BLaER1 (cell line): Measurements from ENCODE around the gene LRRC70.

Source experiments
- H3K27ac ChIP-seq: shearing (Covaris generic); formaldehyde crosslinking; 2 replicates; pipeline ENCODE4 v1.8.1; 2022
- H3K27me3 ChIP-seq: shearing (Covaris generic); formaldehyde crosslinking; 2 replicates; pipeline ENCODE4 v1.8.1; 2022
- H3K36me3 ChIP-seq: shearing (Covaris generic); formaldehyde crosslinking; 2 replicates; pipeline ENCODE4 v1.8.1; 2022
- H3K4me1 ChIP-seq: shearing (Covaris generic); formaldehyde crosslinking; 2 replicates; pipeline ENCODE4 v1.8.1; 2022
- H3K4me2 ChIP-seq: shearing (Covaris generic); formaldehyde crosslinking; 2 replicates; pipeline ENCODE4 v1.8.1; 2022
- H3K4me3 ChIP-seq: shearing (Covaris generic); formaldehyde crosslinking; 2 replicates; pipeline ENCODE4 v1.8.1; 2022
- H3K9ac ChIP-seq: shearing (Covaris generic); formaldehyde crosslinking; 2 replicates; pipeline ENCODE4 v1.8.1; 2022
- H3K9me3 ChIP-seq: shearing (Covaris generic); formaldehyde crosslinking; 2 replicates; pipeline ENCODE4 v1.8.1; 2022
- H4K20me1 ChIP-seq: shearing (Covaris generic); formaldehyde crosslinking; 2 replicates; pipeline ENCODE4 v1.8.1; 2022
- Cebpa-rat ChIP-seq: shearing (Covaris generic); IDR thresholded peaks from 2 replicates; pipeline ENCODE4 v1.8.1; 2022

LRRC70 gene

GRCh38 chr5:62587737-62588136, 9.1 kb downstream of the LRRC70 start:
- H4K20me1 ChIP-seq, result no peaks in the 10 kb centered on the region
- no peak overlapping the region for H3K4me2 ChIP-seq
- no peak for TF ChIP-seq Cebpa-rat
- peaks cover 44% of the 10 kb centered on the region for H3K36me3 ChIP-seq
- H3K4me3 ChIP-seq, result no peak overlapping the region
- no peak overlapping the region for H3K27ac ChIP-seq
- H3K9me3 ChIP-seq, result peaks cover 25% of the 10 kb centered on the region
- peaks cover 6% of the 10 kb centered on the region; the same call in 1 of the 2 replicates for H3K4me1 ChIP-seq
- H3K9ac ChIP-seq, result no peak overlapping the region
- H3K27me3 ChIP-seq, result no peaks in the 10 kb centered on the region

- peaks cover 51% of the 10 kb centered on the region for H3K36me3 ChIP-seq
- no peak overlapping the region for H3K4me3 ChIP-seq
- no peak overlapping the region for H3K4me2 ChIP-seq
- H3K4me1 ChIP-seq, result peaks cover 7% of the 10 kb centered on the region; the same call in 1 of the 2 replicates
- H3K9ac ChIP-seq, result no peak overlapping the region
- H3K9me3 ChIP-seq, result peaks cover 26% of the 10 kb centered on the region
- TF ChIP-seq Cebpa-rat, result no peak
- no peak overlapping the region for H3K27ac ChIP-seq
- H4K20me1 ChIP-seq, result no peaks in the 10 kb centered on the region
- no peaks in the 10 kb centered on the region for H3K27me3 ChIP-seq
These were observed 10.0 kb downstream of the LRRC70 start for GRCh38 chr5:62588668-62589067.

- Histone ChIP-seq H3K9me3 (peaks cover 26% of the 10 kb centered on the region), H3K36me3 (peaks cover 58% of the 10 kb centered on the region), H4K20me1 (no peaks in the 10 kb centered on the region), H3K9ac (no peak overlapping the region), H3K27ac (no peak overlapping the region), H3K4me1 (peaks cover 7% of the 10 kb centered on the region; the same call in 1 of the 2 replicates), H3K4me3 (no peak overlapping the region), H3K27me3 (no peaks in the 10 kb centered on the region), H3K4me2 (no peak overlapping the region)
- TF ChIP-seq Cebpa-rat, result no peak
These were observed 10.9 kb downstream of the LRRC70 start for GRCh38 chr5:62589504-62589903.

- H3K9me3 ChIP-seq, result peaks cover 26% of the 10 kb centered on the region
- no peaks in the 10 kb centered on the region for H3K27me3 ChIP-seq
- no peak overlapping the region for H3K4me2 ChIP-seq
- no peak overlapping the region for H3K9ac ChIP-seq
- no peak overlapping the region for H3K4me3 ChIP-seq
- H3K4me1 ChIP-seq, result peaks cover 7% of the 10 kb centered on the region; the same call in 1 of the 2 replicates
- TF ChIP-seq Cebpa-rat, result no peak
- no peaks in the 10 kb centered on the region for H4K20me1 ChIP-seq
- H3K27ac ChIP-seq, result no peak overlapping the region
- peaks cover 65% of the 10 kb centered on the region for H3K36me3 ChIP-seq
These were observed 11.8 kb downstream of the LRRC70 start for GRCh38 chr5:62590387-62590786.

- Histone ChIP-seq H3K36me3 (peaks cover 82% of the 10 kb centered on the region), H4K20me1 (no peaks in the 10 kb centered on the region), H3K4me2 (no peak overlapping the region), H3K9me3 (peaks cover 26% of the 10 kb centered on the region), H3K9ac (no peak overlapping the region), H3K27me3 (no peaks in the 10 kb centered on the region), H3K4me3 (no peak overlapping the region), H3K27ac (no peak overlapping the region), H3K4me1 (peaks cover 7% of the 10 kb centered on the region; the same call in 1 of the 2 replicates)
- no peak for TF ChIP-seq Cebpa-rat
These were observed 13.9 kb downstream of the LRRC70 start for GRCh38 chr5:62592558-62592957.

- Histone ChIP-seq H3K36me3 (peaks cover 80% of the 10 kb centered on the region), H3K27ac (no peak overlapping the region), H3K4me2 (no peak overlapping the region), H3K4me3 (no peak overlapping the region), H3K9ac (no peak overlapping the region), H3K9me3 (peaks cover 23% of the 10 kb centered on the region), H4K20me1 (no peaks in the 10 kb centered on the region), H3K4me1 (peaks cover 7% of the 10 kb centered on the region; the same call in 1 of the 2 replicates), H3K27me3 (no peaks in the 10 kb centered on the region)
- no peak for TF ChIP-seq Cebpa-rat
These were observed 14.7 kb downstream of the LRRC70 start for GRCh38 chr5:62593331-62593730.

- Histone ChIP-seq H4K20me1 (no peaks in the 10 kb centered on the region), H3K27ac (no peak overlapping the region), H3K4me3 (no peak overlapping the region), H3K27me3 (no peaks in the 10 kb centered on the region), H3K9ac (no peak overlapping the region), H3K4me2 (no peak overlapping the region), H3K9me3 (peaks cover 20% of the 10 kb centered on the region), H3K4me1 (peaks cover 7% of the 10 kb centered on the region; the same call in 1 of the 2 replicates), H3K36me3 (peaks cover 77% of the 10 kb centered on the region)
- TF ChIP-seq Cebpa-rat, result no peak
These were observed 15.9 kb downstream of the LRRC70 start for GRCh38 chr5:62594364-62594984.

- H3K4me3 ChIP-seq, result no peak overlapping the region
- no peak overlapping the region for H3K9ac ChIP-seq
- H3K36me3 ChIP-seq, result peaks cover 74% of the 10 kb centered on the region
- H3K4me1 ChIP-seq, result peaks cover 7% of the 10 kb centered on the region; the same call in 1 of the 2 replicates
- no peak overlapping the region for H3K4me2 ChIP-seq
- H3K9me3 ChIP-seq, result peaks cover 12% of the 10 kb centered on the region
- H4K20me1 ChIP-seq, result no peaks in the 10 kb centered on the region
- H3K27me3 ChIP-seq, result no peaks in the 10 kb centered on the region
- H3K27ac ChIP-seq, result no peak overlapping the region
- TF ChIP-seq Cebpa-rat, result no peak
These were observed 17.5 kb downstream of the LRRC70 start for GRCh38 chr5:62596096-62596495.

GRCh38 chr5:62596691-62597090, 18.1 kb downstream of the LRRC70 start:
- Histone ChIP-seq H3K4me1 (peaks cover 7% of the 10 kb centered on the region; the same call in 1 of the 2 replicates), H3K27ac (no peak overlapping the region), H3K4me3 (no peak overlapping the region), H3K27me3 (no peaks in the 10 kb centered on the region), H3K9me3 (peaks cover 9% of the 10 kb centered on the region), H3K36me3 (peaks cover 70% of the 10 kb centered on the region), H3K9ac (no peak overlapping the region), H4K20me1 (no peaks in the 10 kb centered on the region), H3K4me2 (no peak overlapping the region)
- TF ChIP-seq Cebpa-rat, result no peak

GRCh38 chr5:62597314-62597713, 18.7 kb downstream of the LRRC70 start:
- Histone ChIP-seq H3K27ac (no peak overlapping the region), H4K20me1 (no peaks in the 10 kb centered on the region), H3K9ac (no peak overlapping the region), H3K4me1 (peaks cover 6% of the 10 kb centered on the region; the same call in 1 of the 2 replicates), H3K36me3 (peaks cover 64% of the 10 kb centered on the region), H3K4me2 (no peak overlapping the region), H3K4me3 (no peak overlapping the region), H3K9me3 (peaks cover 5% of the 10 kb centered on the region), H3K27me3 (no peaks in the 10 kb centered on the region)
- TF ChIP-seq Cebpa-rat, result no peak
